ENCODE data around the gene ISCA2. TPM values are rescaled to one million over a fixed set of nuclear protein-coding genes. Genes with fewer than 3 reads are reported as not detected.

Gene ISCA2
- total RNA-seq, 1 donor from 2014 or later, result 21.2 TPM

GRCh38 chr14:74459289-74459946 lies 34.1 kb upstream of the ISCA2 start:
- H4K20me1 ChIP-seq (ENCODE audit: insufficient read depth, low read length), result no peaks in the 10 kb centered on the region
- peaks cover 26% of the 10 kb centered on the region for H3K27me3 Mint-ChIP-seq (ENCODE audit: low read depth, unreplicated experiment)
- H3K4me1 ChIP-seq (ENCODE audit: insufficient read depth, low read length), result no peaks in the 10 kb centered on the region
- no peak overlapping the region for H3K27ac Mint-ChIP-seq (ENCODE audit: unreplicated experiment)
- TF ChIP-seq, protein P1, sequence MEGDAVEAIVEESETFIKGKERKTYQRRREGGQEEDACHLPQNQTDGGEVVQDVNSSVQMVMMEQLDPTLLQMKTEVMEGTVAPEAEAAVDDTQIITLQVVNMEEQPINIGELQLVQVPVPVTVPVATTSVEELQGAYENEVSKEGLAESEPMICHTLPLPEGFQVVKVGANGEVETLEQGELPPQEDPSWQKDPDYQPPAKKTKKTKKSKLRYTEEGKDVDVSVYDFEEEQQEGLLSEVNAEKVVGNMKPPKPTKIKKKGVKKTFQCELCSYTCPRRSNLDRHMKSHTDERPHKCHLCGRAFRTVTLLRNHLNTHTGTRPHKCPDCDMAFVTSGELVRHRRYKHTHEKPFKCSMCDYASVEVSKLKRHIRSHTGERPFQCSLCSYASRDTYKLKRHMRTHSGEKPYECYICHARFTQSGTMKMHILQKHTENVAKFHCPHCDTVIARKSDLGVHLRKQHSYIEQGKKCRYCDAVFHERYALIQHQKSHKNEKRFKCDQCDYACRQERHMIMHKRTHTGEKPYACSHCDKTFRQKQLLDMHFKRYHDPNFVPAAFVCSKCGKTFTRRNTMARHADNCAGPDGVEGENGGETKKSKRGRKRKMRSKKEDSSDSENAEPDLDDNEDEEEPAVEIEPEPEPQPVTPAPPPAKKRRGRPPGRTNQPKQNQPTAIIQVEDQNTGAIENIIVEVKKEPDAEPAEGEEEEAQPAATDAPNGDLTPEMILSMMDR (IDR thresholded peaks at IDR 0.05; ENCODE audit: insufficient read depth, low read depth, low read length), result peak; percentile 70
- no peak for TF ChIP-seq EZH2 (IDR thresholded peaks at IDR 0.05; ENCODE audit: insufficient read depth, low read length)
- H3K27ac ChIP-seq (ENCODE audit: low read depth, low read length), result no peak overlapping the region
- H3K36me3 ChIP-seq (ENCODE audit: insufficient read depth, low read length), result no peaks in the 10 kb centered on the region
- H3K9me3 Mint-ChIP-seq (ENCODE audit: unreplicated experiment), result peaks cover 4% of the 10 kb centered on the region
- H3K4me3 Mint-ChIP-seq (ENCODE audit: unreplicated experiment), result no peak overlapping the region
- DNase-seq (ENCODE audit: low read depth), result peak; percentile 23
- H2AFZ ChIP-seq (ENCODE audit: low read depth, low read length), result no peak overlapping the region
- peaks cover 2% of the 10 kb centered on the region for H3K36me3 Mint-ChIP-seq (ENCODE audit: low read depth, unreplicated experiment)
- H3K27me3 ChIP-seq (ENCODE audit: insufficient read depth, low read length), result peaks cover 8% of the 10 kb centered on the region
- peaks cover 2% of the 10 kb centered on the region for H3K4me1 Mint-ChIP-seq (ENCODE audit: low read depth, unreplicated experiment)
- H3K4me2 ChIP-seq (ENCODE audit: low read length), result no peak overlapping the region
- H3K9ac ChIP-seq (ENCODE audit: low read length), result no peak overlapping the region
- H3K4me3 ChIP-seq (ENCODE audit: insufficient read depth, low read depth, low read length), result no peak overlapping the region
- H3K79me2 ChIP-seq (ENCODE audit: insufficient read depth, low read length), result no peaks in the 10 kb centered on the region
- H3K9me3 ChIP-seq (ENCODE audit: insufficient read depth, low read depth, low read length), result no peaks in the 10 kb centered on the region
- no peak for FAIRE-seq

- Mint-ChIP-seq H3K4me3 (ENCODE audit: unreplicated experiment) (no peak overlapping the region), H3K9me3 (ENCODE audit: unreplicated experiment) (no peaks in the 10 kb centered on the region)
Measured at GRCh38 chr14:74459976-74460375, 33.6 kb upstream of the ISCA2 start.

More at GRCh38 chr14:74459976-74460375, 33.6 kb upstream of the ISCA2 start:
- H3K4me2 ChIP-seq (ENCODE audit: low read length), result no peak overlapping the region
- peaks cover 2% of the 10 kb centered on the region for H3K4me1 Mint-ChIP-seq (ENCODE audit: low read depth, unreplicated experiment)
- no peaks in the 10 kb centered on the region for H3K4me1 ChIP-seq (ENCODE audit: insufficient read depth, low read length)
- FAIRE-seq, result no peak
- no peak overlapping the region for H3K9ac ChIP-seq (ENCODE audit: low read length)
- H4K20me1 ChIP-seq (ENCODE audit: insufficient read depth, low read length), result no peaks in the 10 kb centered on the region
- peaks cover 8% of the 10 kb centered on the region for H3K27me3 ChIP-seq (ENCODE audit: insufficient read depth, low read length)
- H2AFZ ChIP-seq (ENCODE audit: low read depth, low read length), result no peak overlapping the region
- TF ChIP-seq, protein P1 (IDR thresholded peaks at IDR 0.05; ENCODE audit: insufficient read depth, low read depth, low read length), result no peak
- no peak for TF ChIP-seq EZH2 (IDR thresholded peaks at IDR 0.05; ENCODE audit: insufficient read depth, low read length)
- H3K36me3 Mint-ChIP-seq (ENCODE audit: low read depth, unreplicated experiment), result peaks cover 3% of the 10 kb centered on the region
- H3K27me3 Mint-ChIP-seq (ENCODE audit: low read depth, unreplicated experiment), result peaks cover 29% of the 10 kb centered on the region
- H3K27ac Mint-ChIP-seq (ENCODE audit: unreplicated experiment), result no peak overlapping the region
- no peaks in the 10 kb centered on the region for H3K9me3 ChIP-seq (ENCODE audit: insufficient read depth, low read depth, low read length)
- no peak overlapping the region for H3K4me3 ChIP-seq (ENCODE audit: insufficient read depth, low read depth, low read length)
- no peak overlapping the region for H3K27ac ChIP-seq (ENCODE audit: low read depth, low read length)
- no peak for DNase-seq (ENCODE audit: low read depth)
- H3K36me3 ChIP-seq (ENCODE audit: insufficient read depth, low read length), result no peaks in the 10 kb centered on the region
- H3K79me2 ChIP-seq (ENCODE audit: insufficient read depth, low read length), result no peaks in the 10 kb centered on the region

All from astrocyte (in vitro differentiated cells and primary cell).